Stimulated activated memory B cell treated with anti-CD40 and anti-IgM and Interleukin-4, amounts not matched to agents 10 μg/mL and 1 μg/mL and 100 μg/mL, for 72 hours (primary cell): Measurements from ENCODE around the gene NAT14.

Experiments
- ATAC-seq: fragments of 150-1000 bp; cut with Tn5 transposase; 2 replicates; pipeline ENCODE4 v1.10.0; 2021
- H3K27ac Mint-ChIP-seq: one replicate; pipeline ENCODE4 v1.8.0; 2022; ENCODE audit warnings: mild to moderate bottlenecking, mixed read lengths
- H3K27me3 Mint-ChIP-seq: one replicate; pipeline ENCODE4 v1.8.0; 2022; ENCODE audit warnings: mixed read lengths
- H3K36me3 Mint-ChIP-seq: one replicate; pipeline ENCODE4 v1.8.0; 2022; ENCODE audit warnings: mixed read lengths
- H3K4me1 Mint-ChIP-seq: one replicate; pipeline ENCODE4 v1.8.0; 2022; ENCODE audit warnings: mixed read lengths
- H3K4me3 Mint-ChIP-seq: one replicate; pipeline ENCODE4 v1.8.0; 2022; ENCODE audit warnings: mild to moderate bottlenecking, moderate library complexity, mixed read lengths
- H3K9me3 Mint-ChIP-seq: one replicate; pipeline ENCODE4 v1.8.0; 2022; ENCODE audit warnings: mixed read lengths

Gene NAT14

GRCh38 chr19:55474269-55475265 lies 10.4 kb upstream of the NAT14 start:
- H3K4me3 Mint-ChIP-seq, result peak overlapping the region; percentile 36
- ATAC-seq, result no peak
- peaks cover 19% of the 10 kb centered on the region for H3K36me3 Mint-ChIP-seq
- H3K27ac Mint-ChIP-seq, result no peak overlapping the region
- no peaks in the 10 kb centered on the region for H3K27me3 Mint-ChIP-seq
- peaks cover 36% of the 10 kb centered on the region for H3K4me1 Mint-ChIP-seq
- H3K9me3 Mint-ChIP-seq, result no peaks in the 10 kb centered on the region

GRCh38 chr19:55476100-55476775 lies 8.8 kb upstream of the NAT14 start, which contains the start of gene ZNF628:
TSS of gene ZNF628 (plus strand) at chr19:55476617. CDS start at chr19:55479911, 3,294 bp downstream.
- Mint-ChIP-seq H3K4me3 (peak within 1 kb of the TSS; percentile 90), H3K9me3 (no peaks in the 10 kb centered on the region), H3K36me3 (peaks cover 24% of the 10 kb centered on the region), H3K27ac (peak within 1 kb of the TSS; percentile 90), H3K4me1 (peaks cover 41% of the 10 kb centered on the region), H3K27me3 (no peaks in the 10 kb centered on the region)
- ATAC-seq, result peak; percentile 97

- H3K4me3 Mint-ChIP-seq, result peak overlapping the region; percentile 86
- no peaks in the 10 kb centered on the region for H3K9me3 Mint-ChIP-seq
- ATAC-seq, result no peak
- peaks cover 41% of the 10 kb centered on the region for H3K4me1 Mint-ChIP-seq
- no peaks in the 10 kb centered on the region for H3K27me3 Mint-ChIP-seq
- H3K36me3 Mint-ChIP-seq, result peaks cover 24% of the 10 kb centered on the region
- H3K27ac Mint-ChIP-seq, result peak overlapping the region; percentile 5
Measured at GRCh38 chr19:55477905-55478304, 7.1 kb upstream of the NAT14 start.

- Mint-ChIP-seq H3K36me3 (peaks cover 24% of the 10 kb centered on the region), H3K27ac (peak overlapping the region; percentile 5), H3K4me3 (peak overlapping the region; percentile 86), H3K4me1 (peaks cover 41% of the 10 kb centered on the region), H3K9me3 (no peaks in the 10 kb centered on the region), H3K27me3 (no peaks in the 10 kb centered on the region)
- ATAC-seq, result no peak
Measured at GRCh38 chr19:55478364-55478763, 6.6 kb upstream of the NAT14 start.

- Mint-ChIP-seq H3K27me3 (no peaks in the 10 kb centered on the region), H3K27ac (peak overlapping the region; percentile 5), H3K4me1 (peaks cover 41% of the 10 kb centered on the region), H3K4me3 (no peak overlapping the region), H3K9me3 (no peaks in the 10 kb centered on the region), H3K36me3 (peaks cover 24% of the 10 kb centered on the region)
- no peak for ATAC-seq
Measured at GRCh38 chr19:55479045-55479444, 5.9 kb upstream of the NAT14 start.

GRCh38 chr19:55479451-55480230 lies 5.3 kb upstream of the NAT14 start:
- Mint-ChIP-seq H3K36me3 (peaks cover 24% of the 10 kb centered on the region), H3K27ac (no peak overlapping the region)
- ATAC-seq, result no peak

GRCh38 chr19:55481148-55481793 lies 3.7 kb upstream of the NAT14 start:
- H3K4me1 Mint-ChIP-seq, result peaks cover 49% of the 10 kb centered on the region
- no peak for ATAC-seq
- H3K27ac Mint-ChIP-seq, result no peak overlapping the region

More at GRCh38 chr19:55479451-55480230, 5.3 kb upstream of the NAT14 start:
- H3K4me1 Mint-ChIP-seq, result peaks cover 46% of the 10 kb centered on the region
- no peaks in the 10 kb centered on the region for H3K27me3 Mint-ChIP-seq
- H3K4me3 Mint-ChIP-seq, result no peak overlapping the region
- no peaks in the 10 kb centered on the region for H3K9me3 Mint-ChIP-seq

GRCh38 chr19:55481794-55482155 lies 3.2 kb upstream of the NAT14 start:
- H3K27me3 Mint-ChIP-seq, result no peaks in the 10 kb centered on the region
- no peak overlapping the region for H3K4me3 Mint-ChIP-seq
- ATAC-seq, result no peak
- peaks cover 24% of the 10 kb centered on the region for H3K36me3 Mint-ChIP-seq
- H3K4me1 Mint-ChIP-seq, result peaks cover 50% of the 10 kb centered on the region
- H3K9me3 Mint-ChIP-seq, result no peaks in the 10 kb centered on the region
- H3K27ac Mint-ChIP-seq, result no peak overlapping the region

More at GRCh38 chr19:55481148-55481793, 3.7 kb upstream of the NAT14 start:
- no peaks in the 10 kb centered on the region for H3K9me3 Mint-ChIP-seq
- H3K36me3 Mint-ChIP-seq, result peaks cover 24% of the 10 kb centered on the region
- H3K4me3 Mint-ChIP-seq, result no peak overlapping the region
- no peaks in the 10 kb centered on the region for H3K27me3 Mint-ChIP-seq

GRCh38 chr19:55482156-55482961 lies 2.6 kb upstream of the NAT14 start:
- Mint-ChIP-seq H3K27ac (no peak overlapping the region), H3K27me3 (no peaks in the 10 kb centered on the region), H3K9me3 (no peaks in the 10 kb centered on the region), H3K4me3 (no peak overlapping the region), H3K4me1 (peaks cover 47% of the 10 kb centered on the region), H3K36me3 (peaks cover 24% of the 10 kb centered on the region)
- ATAC-seq, result no peak

- Mint-ChIP-seq H3K36me3 (peaks cover 20% of the 10 kb centered on the region), H3K4me3 (no peak overlapping the region)
Measured at GRCh38 chr19:55482967-55483705, 1.9 kb upstream of the NAT14 start.

GRCh38 chr19:55483706-55484592 lies 1.0 kb upstream of the NAT14 start:
- peak overlapping the region; percentile 74 for H3K27ac Mint-ChIP-seq
- ATAC-seq, result no peak
- H3K4me1 Mint-ChIP-seq, result peaks cover 43% of the 10 kb centered on the region
- H3K36me3 Mint-ChIP-seq, result peaks cover 12% of the 10 kb centered on the region
- H3K27me3 Mint-ChIP-seq, result peaks cover 10% of the 10 kb centered on the region
- H3K4me3 Mint-ChIP-seq, result peak overlapping the region; percentile 79
- no peaks in the 10 kb centered on the region for H3K9me3 Mint-ChIP-seq

More at GRCh38 chr19:55482967-55483705, 1.9 kb upstream of the NAT14 start:
- Mint-ChIP-seq H3K9me3 (no peaks in the 10 kb centered on the region), H3K4me1 (peaks cover 46% of the 10 kb centered on the region), H3K27me3 (peaks cover 2% of the 10 kb centered on the region), H3K27ac (no peak overlapping the region)
- no peak for ATAC-seq

GRCh38 chr19:55485439-55486011 lies 537 bp downstream of the NAT14 start:
- Mint-ChIP-seq H3K27ac (peak overlapping the region; percentile 74), H3K9me3 (no peaks in the 10 kb centered on the region)
- no peak for ATAC-seq

More at GRCh38 chr19:55485439-55486011, 537 bp downstream of the NAT14 start:
- no peaks in the 10 kb centered on the region for H3K36me3 Mint-ChIP-seq
- H3K4me3 Mint-ChIP-seq, result peak overlapping the region; percentile 79
- peaks cover 31% of the 10 kb centered on the region for H3K4me1 Mint-ChIP-seq
- peaks cover 16% of the 10 kb centered on the region for H3K27me3 Mint-ChIP-seq
